Fibroblast of the conjunctiva (primary cell): ENCODE results near the gene SLC7A10.
"Not testable (repeated sequence)": the region's sequence is repeated elsewhere in the genome, so short reads cannot be mapped to it uniquely, and the experiment has no call there.

Experiments used
- DNase-seq: peaks from one replicate; pipeline ENCODE4 v3.0.0-alpha.2; 2010; ENCODE audit warnings: low read depth

The SLC7A10 gene

DNA sequence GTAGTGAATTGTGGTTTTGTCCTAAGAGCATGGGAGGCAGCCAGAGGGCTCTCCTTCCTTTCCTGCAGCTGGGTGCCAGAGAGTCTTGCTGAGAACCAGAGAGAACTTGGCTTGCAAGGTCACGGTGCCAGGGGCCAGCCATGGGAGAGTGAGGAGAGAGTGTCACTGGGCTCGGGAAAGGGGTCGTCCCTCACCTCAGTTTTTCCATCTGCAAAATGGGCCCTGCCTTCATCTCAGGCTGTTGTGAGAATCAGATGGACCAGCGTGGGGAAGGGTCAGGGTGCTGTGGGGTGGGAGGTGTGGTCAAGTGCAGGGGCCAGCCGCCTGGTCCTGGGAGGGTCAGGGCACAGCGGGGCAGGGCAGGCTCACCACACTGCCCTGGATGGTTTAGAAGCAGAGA lies 24.2 kb downstream of the SLC7A10 start:
- no peak for DNase-seq

DNA sequence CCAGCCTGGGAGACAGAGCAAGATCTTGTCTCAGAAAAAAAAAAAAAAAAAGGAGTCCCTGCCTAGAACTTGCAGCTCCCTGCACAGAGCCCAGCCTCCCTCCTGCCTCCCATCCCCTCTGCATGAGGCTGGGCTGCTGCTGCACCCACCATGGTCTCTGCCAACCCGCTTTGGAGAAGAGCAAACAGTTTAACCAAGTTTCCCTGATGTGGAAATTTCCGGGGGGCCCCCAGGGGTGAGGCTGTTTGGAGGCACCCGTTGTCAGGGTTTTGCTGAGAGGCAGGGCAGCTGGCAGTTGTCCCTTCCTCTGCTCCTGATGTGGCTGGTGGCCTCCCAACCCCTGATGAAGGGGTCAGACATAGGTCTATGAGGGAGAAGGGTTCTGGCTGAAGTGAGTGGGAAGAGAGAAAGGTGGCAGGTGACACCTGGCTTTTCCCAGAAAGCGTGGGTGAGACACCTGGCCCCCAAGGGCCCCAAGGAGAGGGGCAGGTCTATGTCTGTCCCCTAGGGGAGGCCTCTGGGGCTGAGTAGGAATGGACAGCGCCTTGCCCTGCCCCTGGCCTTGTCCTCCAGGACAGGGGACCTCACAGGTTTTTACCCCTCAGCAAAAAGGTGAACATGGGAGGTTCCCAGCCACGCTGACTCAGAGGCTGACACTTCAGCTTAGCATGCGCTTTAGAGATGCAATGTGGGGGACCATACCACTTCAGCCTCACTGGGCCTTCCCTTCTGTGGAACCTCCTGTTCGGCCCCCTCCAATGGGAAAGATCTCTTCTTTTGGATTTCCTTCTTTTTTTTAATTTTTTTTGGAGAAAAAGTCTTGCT lies 26.0 kb downstream of the SLC7A10 start:
- no peak for DNase-seq

DNA sequence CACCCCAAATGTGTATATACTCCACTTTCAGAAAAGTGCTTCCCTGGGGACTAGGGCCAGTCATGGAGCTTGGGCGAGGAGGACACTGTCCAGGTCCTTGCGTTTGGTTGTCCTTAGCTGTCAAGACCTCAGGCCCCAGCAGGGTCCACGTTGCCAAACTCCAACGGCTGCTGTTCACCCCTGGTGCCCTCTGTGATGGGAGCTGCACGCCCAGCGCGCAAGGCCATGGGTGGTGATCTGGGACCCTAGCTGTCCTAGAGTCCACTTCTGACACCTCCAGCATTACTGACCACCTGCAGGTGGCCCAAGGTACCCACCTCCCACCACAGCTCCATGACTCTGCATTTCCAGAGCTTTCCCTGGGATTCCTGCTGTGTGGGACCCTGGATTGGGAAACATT lies 27.5 kb downstream of the SLC7A10 start:
- no peak for DNase-seq

- no peak for DNase-seq
Observed at GRCh38 chr19:33197591-33198000, 28.1 kb downstream of the SLC7A10 start.

DNA sequence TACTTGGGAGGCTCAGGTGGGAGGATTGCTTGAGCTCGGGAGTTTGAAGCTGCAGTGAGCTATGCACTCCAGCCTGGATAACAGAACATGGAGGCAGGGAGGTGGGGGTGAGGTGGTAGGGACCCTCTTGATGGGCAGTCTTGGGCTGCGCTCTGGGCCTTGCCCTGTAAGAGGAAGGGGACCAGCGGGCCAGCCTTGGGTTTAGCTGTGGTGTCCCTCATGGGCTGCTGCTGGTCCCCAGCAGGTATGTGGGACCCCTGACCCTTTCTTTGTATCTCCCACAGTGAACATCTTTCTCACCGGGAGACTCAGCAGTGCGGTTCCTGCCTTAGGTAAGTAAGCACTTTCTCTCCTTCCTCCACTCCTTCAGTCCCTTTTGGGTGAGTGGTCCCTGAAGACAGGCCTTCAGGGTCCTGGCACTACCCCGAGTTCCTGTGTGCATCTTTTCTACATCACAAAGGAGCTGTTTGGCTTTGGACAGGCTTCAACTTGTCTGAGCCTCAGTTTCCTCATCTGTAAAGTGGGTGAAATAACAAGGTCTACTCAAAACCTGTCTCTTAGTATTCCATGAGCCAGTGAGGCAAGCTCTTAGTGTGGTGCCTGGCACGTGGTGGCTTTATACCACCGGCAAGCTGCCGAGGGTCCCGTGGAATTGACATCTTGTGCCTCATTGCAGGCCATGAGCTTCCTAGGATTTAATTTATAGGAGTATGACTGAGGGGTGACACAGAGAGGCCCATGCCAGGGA lies 29.0 kb downstream of the SLC7A10 start:
- no peak for DNase-seq

DNA sequence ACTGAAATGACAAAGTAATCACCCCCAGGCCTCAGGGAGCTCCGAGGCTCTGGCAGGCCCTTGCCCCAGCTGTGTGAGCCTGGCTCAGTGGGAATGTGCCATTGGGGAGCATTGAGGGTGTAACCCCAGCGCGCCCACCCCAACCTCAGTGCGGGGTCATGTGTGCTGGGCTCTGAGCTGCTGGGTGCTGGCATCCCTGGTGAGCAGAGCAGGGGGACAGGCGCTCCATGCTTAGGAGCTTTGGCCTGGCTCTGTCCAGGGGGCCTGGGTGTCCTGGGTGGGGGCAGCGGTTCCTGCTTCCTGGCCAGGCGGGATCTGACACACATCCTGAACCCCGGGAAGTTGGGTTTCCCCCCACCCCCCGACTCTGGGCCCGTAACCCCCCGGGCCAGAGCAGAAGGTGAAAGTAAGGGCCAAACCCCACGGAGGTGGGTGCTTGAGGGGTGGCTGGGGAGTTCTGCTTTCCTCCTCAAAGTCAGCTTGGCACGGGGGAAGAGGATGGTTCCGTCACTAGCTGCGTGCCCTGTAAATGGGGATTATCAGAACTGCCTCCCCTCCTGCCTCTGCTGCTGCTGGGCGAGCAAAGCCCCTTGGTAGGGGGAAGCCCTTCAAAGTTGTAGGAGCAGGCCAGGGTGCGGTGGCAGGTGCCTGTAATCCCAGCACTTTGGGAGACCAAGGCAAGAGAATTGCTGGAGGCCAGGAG lies 29.9 kb downstream of the SLC7A10 start:
- DNase-seq: no peak

- no peak for DNase-seq
Observed at GRCh38 chr19:33194886-33195644, 30.6 kb downstream of the SLC7A10 start.

DNA sequence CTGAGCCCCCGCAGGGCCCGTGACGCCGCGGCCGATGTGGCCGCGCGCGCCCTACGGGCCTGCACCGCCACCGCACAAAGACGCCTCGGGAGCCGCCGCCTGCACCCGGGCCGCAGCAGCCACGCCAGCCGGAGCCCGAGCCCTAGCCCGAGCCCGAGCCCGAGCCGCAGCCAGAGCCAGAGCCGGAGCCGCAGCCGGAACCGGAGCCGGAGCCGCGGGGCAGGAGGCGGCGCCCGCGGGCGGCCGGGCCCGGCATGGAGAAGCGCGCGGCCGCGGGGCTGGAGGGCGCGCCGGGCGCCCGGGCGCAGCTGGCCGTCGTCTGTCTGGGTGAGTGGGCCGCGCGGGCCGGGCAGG lies 31.1 kb downstream of the SLC7A10 start:
- DNase-seq: no peak

- no peak for DNase-seq
Observed at GRCh38 chr19:33193865-33194362, 31.7 kb downstream of the SLC7A10 start, which contains the start of gene LRP3. LRP3 (plus strand) TSS chr19:33194330; CDS start chr19:33194786, 456 bp downstream.

DNA sequence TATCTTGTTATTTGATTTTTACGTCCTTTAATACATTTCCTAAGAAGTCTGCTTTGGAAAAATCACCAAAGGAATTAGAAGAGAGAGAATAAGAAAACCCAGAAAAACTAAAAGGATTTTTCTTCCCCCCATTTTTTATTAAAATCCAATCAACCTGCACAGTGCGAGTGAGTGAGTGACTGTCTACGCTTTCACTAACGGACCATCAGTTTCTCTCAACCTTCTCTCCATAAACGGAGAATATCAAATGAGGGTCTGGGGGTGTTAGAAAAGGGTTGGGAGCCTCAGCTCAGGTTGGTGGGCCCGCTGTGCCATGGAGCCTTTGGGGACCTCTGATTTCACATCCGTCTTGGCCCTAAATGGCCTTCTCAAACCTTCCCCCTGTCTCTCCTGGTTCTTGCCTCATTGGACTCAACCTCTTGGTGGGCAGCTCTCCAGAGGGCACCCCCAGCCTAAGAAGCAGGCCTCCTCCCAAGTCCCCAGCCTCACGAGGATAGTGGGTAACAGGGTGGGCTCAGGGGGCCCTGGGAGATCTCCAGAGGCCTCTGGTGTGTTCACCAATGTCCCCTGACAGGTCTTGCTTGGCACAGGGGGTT lies 32.3 kb downstream of the SLC7A10 start:
- DNase-seq: no peak

DNA sequence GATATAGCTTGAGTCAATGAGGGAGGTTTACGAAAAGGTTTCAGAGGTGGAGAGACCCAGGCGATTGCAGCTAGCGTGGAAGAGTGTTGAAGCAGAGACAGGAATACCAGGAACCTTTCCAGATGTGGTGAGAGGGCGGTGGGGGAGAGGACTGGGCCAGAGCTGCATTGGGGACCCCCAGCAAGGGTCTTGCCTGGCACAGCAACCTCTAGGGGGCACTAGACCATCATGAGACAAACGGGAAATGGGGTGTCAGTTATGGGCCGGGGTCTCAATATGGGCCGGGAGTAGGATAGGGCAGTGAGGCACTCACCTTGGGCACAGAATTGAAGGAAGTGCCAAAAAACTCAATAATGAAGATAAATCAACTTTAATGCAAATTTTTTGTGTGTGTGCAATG lies 33.6 kb downstream of the SLC7A10 start:
- no peak for DNase-seq

DNA sequence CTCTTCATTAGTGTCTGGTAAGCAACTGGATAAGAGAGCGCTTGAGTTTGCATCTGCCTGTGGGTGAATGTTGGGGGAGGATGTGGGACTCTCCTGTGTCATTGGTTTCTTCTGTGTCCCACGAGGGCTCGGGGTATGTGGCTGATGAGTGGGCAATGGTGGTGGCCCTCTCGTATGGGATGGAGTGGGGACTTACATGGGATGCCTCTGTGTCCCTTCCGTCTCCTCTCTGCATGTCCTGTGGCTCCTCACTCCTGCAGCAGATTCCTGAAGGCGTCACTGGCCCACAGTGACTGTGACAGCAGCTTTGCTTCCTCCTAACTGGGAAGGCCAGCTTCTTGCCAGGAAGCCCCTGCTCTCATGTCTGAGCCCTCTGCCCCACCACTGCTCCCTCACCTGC lies 34.1 kb downstream of the SLC7A10 start:
- no peak for DNase-seq

- not testable (repeated sequence) for DNase-seq
Observed at GRCh38 chr19:33191092-33191491, 34.6 kb downstream of the SLC7A10 start.

DNA sequence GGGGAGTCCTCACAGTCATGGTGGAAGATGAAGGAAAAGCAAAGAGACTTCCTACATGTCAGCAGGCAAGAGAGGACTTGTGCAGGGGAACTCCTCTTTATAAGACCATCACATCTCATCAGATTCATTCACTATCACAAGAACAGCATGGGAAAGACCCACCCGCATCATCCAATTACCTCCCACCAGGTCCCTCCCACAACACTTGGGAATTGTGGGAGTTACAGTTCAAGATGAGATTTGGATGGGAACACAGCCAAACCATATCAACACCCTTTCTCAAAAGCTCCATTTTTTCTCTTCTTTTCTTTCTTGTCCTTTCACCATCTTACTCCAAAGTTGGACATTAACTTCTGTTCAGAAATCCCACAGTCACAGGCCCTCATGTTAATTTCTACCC lies 36.2 kb downstream of the SLC7A10 start:
- no peak for DNase-seq

- DNase-seq: no peak
Observed at GRCh38 chr19:33187183-33187540, 38.5 kb downstream of the SLC7A10 start.

DNA sequence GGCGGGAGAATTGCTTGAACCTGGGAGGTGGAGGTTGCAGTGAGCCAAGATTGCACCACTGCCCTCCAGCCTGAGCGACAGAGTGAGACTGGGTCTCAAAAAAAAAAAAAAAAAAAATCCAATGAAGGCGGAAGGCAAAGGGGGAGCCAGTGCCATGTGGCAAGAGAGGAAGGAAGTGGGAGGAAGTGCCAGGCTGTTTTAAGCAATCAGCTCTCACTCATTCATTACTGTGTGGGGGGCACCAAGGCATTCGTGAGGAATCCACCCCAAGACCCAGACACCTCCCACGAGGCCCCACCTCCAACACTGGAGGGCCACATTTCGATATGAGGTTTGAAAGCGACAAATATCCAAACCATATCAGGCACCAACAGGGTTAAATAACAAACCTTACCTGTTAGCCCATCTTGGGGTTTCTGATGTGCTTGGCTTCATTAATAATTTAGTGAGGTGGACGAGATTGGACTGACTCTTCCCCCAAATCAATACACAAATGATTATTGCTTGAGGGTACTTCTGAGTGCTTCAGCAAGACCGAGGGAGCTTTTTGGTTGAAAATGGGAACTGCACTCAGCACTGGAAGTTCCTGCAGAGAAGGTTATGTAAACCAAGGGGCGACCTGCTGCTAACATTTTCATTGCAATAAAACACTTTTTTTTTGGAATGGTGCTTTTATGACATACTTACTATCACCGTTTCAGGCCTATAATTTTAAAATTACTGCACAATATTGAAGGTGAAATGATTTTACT lies 39.0 kb downstream of the SLC7A10 start:
- DNase-seq: no peak

GRCh38 chr19:33177417-33177979 lies 48.2 kb downstream of the SLC7A10 start:
- no peak for DNase-seq

- peak; percentile 97 for DNase-seq
Observed at GRCh38 chr19:33176670-33177416, 48.8 kb downstream of the SLC7A10 start.

DNA sequence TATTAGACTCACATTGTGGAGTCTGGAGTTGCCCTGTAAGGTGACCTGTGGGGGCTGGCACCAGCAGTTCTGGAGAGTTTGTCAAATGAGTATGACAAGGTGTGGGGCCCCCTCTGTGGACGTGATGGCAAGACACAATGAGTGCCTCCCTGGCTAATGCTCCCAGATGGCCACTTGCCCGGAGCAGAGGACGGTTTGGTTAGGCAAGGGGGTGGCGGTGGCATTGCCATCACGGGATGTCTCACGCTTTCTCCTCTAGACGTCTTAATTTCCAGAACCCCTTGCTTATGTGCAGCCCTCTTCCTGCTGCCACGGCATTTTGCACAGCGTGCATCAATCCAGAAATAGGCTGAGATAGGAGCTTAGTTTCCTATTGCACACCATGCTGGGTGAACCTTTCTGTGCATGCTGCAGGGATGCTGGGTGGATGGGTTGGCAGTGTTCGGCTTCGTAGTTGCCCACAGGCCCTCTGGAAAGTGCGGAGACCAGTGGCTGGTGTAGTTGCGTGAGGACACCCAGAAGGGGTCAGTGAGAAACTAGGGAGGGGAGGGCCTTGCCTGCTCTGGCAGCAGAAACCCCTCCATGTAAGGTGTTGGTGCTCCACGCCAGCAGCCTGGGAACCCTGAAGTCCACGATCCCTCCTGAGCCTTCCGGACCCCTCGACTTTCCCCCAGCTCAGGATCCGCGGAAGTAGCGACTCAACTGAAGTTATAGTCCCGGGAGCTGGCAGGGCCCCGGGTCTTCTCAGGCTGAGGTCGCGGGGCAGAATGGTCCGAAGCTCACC lies 49.6 kb downstream of the SLC7A10 start:
- no peak for DNase-seq
